Osteocyte (in vitro differentiated cells): Measurements from ENCODE around the gene PRKCZ. TPM values are rescaled to one million over a fixed set of nuclear protein-coding genes. Genes with fewer than 3 reads are reported as not detected.

ENCODE experiments used
- DNase-seq: peaks from one replicate; pipeline ENCODE4 v3.0.0; 2021; ENCODE audit warnings: mixed read lengths; ENCODE audit not compliant: unreplicated experiment; ENCODE audit errors: extremely low spot score
- H3K27ac Mint-ChIP-seq: one replicate; pipeline ENCODE4 v1.8.0; 2021; ENCODE audit warnings: mild to moderate bottlenecking, mixed read lengths; ENCODE audit not compliant: unreplicated experiment
- H3K27me3 Mint-ChIP-seq: one replicate; pipeline ENCODE4 v1.8.0; 2021; ENCODE audit warnings: mixed read lengths; ENCODE audit not compliant: unreplicated experiment
- H3K36me3 Mint-ChIP-seq: one replicate; pipeline ENCODE4 v1.8.0; 2021; ENCODE audit warnings: mixed read lengths; ENCODE audit not compliant: unreplicated experiment
- H3K4me1 Mint-ChIP-seq: one replicate; pipeline ENCODE4 v1.8.0; 2021; ENCODE audit warnings: mixed read lengths; ENCODE audit not compliant: unreplicated experiment
- H3K4me3 Mint-ChIP-seq: one replicate; pipeline ENCODE4 v1.8.0; 2021; ENCODE audit warnings: mild to moderate bottlenecking, moderate library complexity, mixed read lengths; ENCODE audit not compliant: unreplicated experiment
- H3K9me3 Mint-ChIP-seq: one replicate; pipeline ENCODE4 v1.8.0; 2021; ENCODE audit warnings: mixed read lengths; ENCODE audit not compliant: unreplicated experiment
- CTCF ChIP-seq: fragments of 200-600 bp; sonication (generic); IDR thresholded peaks from 2 replicates; pipeline ENCODE4 v1.5.0; 2021; ENCODE audit warnings: antibody characterized with exemption, mild to moderate bottlenecking, moderate library complexity
- total RNA-seq: library from RNA; stranded (reverse); gene quantifications from 2 replicates; pipeline ENCODE4 v1.2.1, GENCODE V29; 2021

The PRKCZ gene
- total RNA-seq, 1 donor from 2014 or later: 3.1 TPM

- no peak for TF ChIP-seq CTCF
- Mint-ChIP-seq H3K9me3 (no peaks in the 10 kb centered on the region), H3K36me3 (peaks cover 14% of the 10 kb centered on the region), H3K27ac (peak overlapping the region; percentile 88), H3K4me1 (peaks cover 14% of the 10 kb centered on the region), H3K27me3 (no peaks in the 10 kb centered on the region), H3K4me3 (peak overlapping the region; percentile 72)
- peak; percentile 83 for DNase-seq
Observed at GRCh38 chr1:2226525-2227345, 176.5 kb downstream of the PRKCZ start.

GRCh38 chr1:2227346-2228156 is 177.3 kb downstream of the PRKCZ start:
- peaks cover 22% of the 10 kb centered on the region for H3K4me1 Mint-ChIP-seq
- H3K4me3 Mint-ChIP-seq: peak overlapping the region; percentile 51
- H3K27ac Mint-ChIP-seq: no peak overlapping the region
- DNase-seq: peak; percentile 100
- H3K27me3 Mint-ChIP-seq: no peaks in the 10 kb centered on the region
- H3K36me3 Mint-ChIP-seq: peaks cover 14% of the 10 kb centered on the region
- peak; percentile 9 for TF ChIP-seq CTCF
- H3K9me3 Mint-ChIP-seq: no peaks in the 10 kb centered on the region

- H3K27ac Mint-ChIP-seq: peak within 1 kb of the TSS; percentile 96
- H3K4me3 Mint-ChIP-seq: peak within 1 kb of the TSS; percentile 96
- H3K9me3 Mint-ChIP-seq: no peaks in the 10 kb centered on the region
- no peak for DNase-seq
- TF ChIP-seq CTCF: no peak
- no peaks in the 10 kb centered on the region for H3K27me3 Mint-ChIP-seq
- peaks cover 14% of the 10 kb centered on the region for H3K36me3 Mint-ChIP-seq
- H3K4me1 Mint-ChIP-seq: peaks cover 29% of the 10 kb centered on the region
Observed at GRCh38 chr1:2228157-2228594, 178.0 kb downstream of the PRKCZ start, which contains the start of gene SKI. TSS of gene SKI (plus strand) at chr1:2228319. CDS start at chr1:2228767, 448 bp downstream.

GRCh38 chr1:2228694-2229036 is 178.5 kb downstream of the PRKCZ start:
- DNase-seq: peak; percentile 82
- Mint-ChIP-seq H3K4me1 (peaks cover 33% of the 10 kb centered on the region), H3K9me3 (no peaks in the 10 kb centered on the region), H3K27me3 (no peaks in the 10 kb centered on the region), H3K36me3 (peaks cover 14% of the 10 kb centered on the region), H3K4me3 (peak overlapping the region; percentile 96), H3K27ac (peak overlapping the region; percentile 96)
- no peak for TF ChIP-seq CTCF
